HEK293T (cell line): ENCODE data around the gene OR2L8.

ENCODE experiments used
- ARNT ChIP-seq: fragments of 450-650 bp; IDR thresholded peaks from 2 replicates; pipeline ENCODE4 v1.6.1; 2017; ENCODE audit warnings: mild to moderate bottlenecking
- BHLHE40 ChIP-seq: fragments of 450-650 bp; IDR thresholded peaks from 2 replicates; pipeline ENCODE4 v1.6.1; 2016; ENCODE audit warnings: mild to moderate bottlenecking, moderate library complexity, borderline replicate concordance
- CTBP1 ChIP-seq: fragments of 450-650 bp; IDR thresholded peaks from 2 replicates; pipeline ENCODE4 v1.6.1; 2016; ENCODE audit warnings: borderline replicate concordance
- ELF4 ChIP-seq: fragments of 450-650 bp; IDR thresholded peaks from 2 replicates; pipeline ENCODE4 v1.6.1; 2017; ENCODE audit warnings: antibody characterized with exemption
- FOXA1 ChIP-seq: fragments of 450-650 bp; IDR thresholded peaks from 2 replicates; pipeline ENCODE4 v1.6.1; 2016; ENCODE audit warnings: mild to moderate bottlenecking
- FOXK2 ChIP-seq: fragments of 450-650 bp; IDR thresholded peaks from 2 replicates; pipeline ENCODE4 v1.6.1; 2016; ENCODE audit warnings: mild to moderate bottlenecking
- FOXM1 ChIP-seq: fragments of 450-650 bp; IDR thresholded peaks from 2 replicates; pipeline ENCODE4 v1.6.1; 2017; ENCODE audit warnings: mild to moderate bottlenecking, borderline replicate concordance
- NFRKB ChIP-seq: fragments of 450-650 bp; IDR thresholded peaks from 2 replicates; pipeline ENCODE4 v1.6.1; 2016; ENCODE audit warnings: mild to moderate bottlenecking, moderate library complexity
- SP1 ChIP-seq: fragments of 450-650 bp; IDR thresholded peaks from 2 replicates; pipeline ENCODE4 v1.6.1; 2017
- SUZ12 ChIP-seq: fragments of 450-650 bp; IDR thresholded peaks from 2 replicates; pipeline ENCODE4 v1.6.1; 2016; ENCODE audit warnings: mild to moderate bottlenecking
- TARDBP ChIP-seq: fragments of 450-650 bp; IDR thresholded peaks from 2 replicates; pipeline ENCODE4 v1.6.1; 2016

GRCh38 chr1:247919952-247920351, 28.7 kb upstream of the OR2L8 start, which contains the start of gene OR2T8:
- TF ChIP-seq ELF4 (no peak), BHLHE40 (no peak), SUZ12 (no peak), FOXK2 (no peak), FOXM1 (no peak), TARDBP (no peak), CTBP1 (no peak), SP1 (no peak), NFRKB (no peak), ARNT (no peak), FOXA1 (no peak)
